ENCODE results near the gene PDXDC1.

The PDXDC1 gene

DNA sequence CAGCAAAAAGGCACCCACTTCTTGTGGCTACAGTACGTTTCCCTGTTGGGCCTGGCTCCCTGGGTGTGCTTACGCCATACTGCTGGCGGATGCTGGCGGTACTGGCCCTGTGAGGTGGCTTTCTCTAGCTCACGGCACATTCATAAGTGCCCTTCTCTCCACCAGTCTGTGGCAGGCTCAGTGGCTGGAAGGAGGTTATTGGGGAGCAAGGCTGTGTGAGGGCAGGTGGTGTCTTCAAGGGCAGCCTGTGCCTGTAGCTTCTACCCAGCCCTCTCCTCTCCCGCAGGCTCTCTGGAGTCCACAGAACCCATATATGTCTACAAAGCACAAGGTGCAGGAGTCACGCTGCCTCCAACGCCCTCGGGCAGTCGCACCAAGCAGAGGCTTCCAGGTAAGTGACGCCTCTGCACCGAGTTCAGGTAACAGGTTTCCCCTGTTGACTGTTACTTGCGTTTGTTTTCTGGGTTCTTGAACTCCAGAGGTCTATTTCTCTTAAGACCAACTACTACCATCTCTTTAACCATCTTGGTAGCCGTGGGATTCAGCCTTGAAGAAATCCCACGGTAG is 60.4 kb downstream of the PDXDC1 start:
- TF ChIP-seq CTCF (IDR thresholded peaks at IDR 0.05; ENCODE audit: control extremely low read depth, extremely low read depth, low read depth, missing control alignments), result no peak
- CTCF ChIA-PET, result no interaction called here
- no peak for DNase-seq (ENCODE audit: extremely low spot score)
- POLR2A ChIA-PET, result no interaction called here

DNA sequence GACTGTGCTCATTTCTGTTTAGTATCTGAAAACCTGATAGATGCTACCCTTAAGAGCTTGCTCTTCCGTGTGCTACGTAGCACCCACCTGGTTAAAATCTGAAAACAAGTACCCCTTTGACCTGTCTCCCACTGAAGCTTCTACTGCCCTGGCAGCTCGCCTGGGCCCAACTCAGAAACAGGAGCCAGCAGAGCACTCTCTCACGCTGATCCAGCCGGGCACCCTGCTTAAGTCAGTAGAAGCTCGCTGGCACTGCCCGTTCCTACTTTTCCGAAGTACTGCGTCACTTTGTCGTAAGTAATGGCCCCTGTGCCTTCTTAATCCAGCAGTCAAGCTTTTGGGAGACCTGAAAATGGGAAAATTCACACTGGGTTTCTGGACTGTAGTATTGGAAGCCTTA is 62.2 kb downstream of the PDXDC1 start:
- ChIA-PET POLR2A (no interaction called here), CTCF (interaction anchor here (1.0 to 1.1 kb wide), 2 partner anchors 14 to 19 kb away, joined by 3 read pairs; partner anchors contain the start of gene NTAN1)
- DNase-seq (ENCODE audit: extremely low spot score), result no peak
- no peak for TF ChIP-seq CTCF (IDR thresholded peaks at IDR 0.05; ENCODE audit: control extremely low read depth, extremely low read depth, low read depth, missing control alignments)

GRCh38 chr16:15037745-15038144 is 62.9 kb downstream of the PDXDC1 start:
- CTCF ChIA-PET, result interaction anchor here (1.0 kb wide), 1 partner anchor 18 kb away, joined by 3 read pairs; the partner anchor contains the start of gene NTAN1
- DNase-seq (ENCODE audit: extremely low spot score), result no peak
- TF ChIP-seq CTCF (IDR thresholded peaks at IDR 0.05; ENCODE audit: control extremely low read depth, extremely low read depth, low read depth, missing control alignments), result no peak
- POLR2A ChIA-PET, result no interaction called here

DNA sequence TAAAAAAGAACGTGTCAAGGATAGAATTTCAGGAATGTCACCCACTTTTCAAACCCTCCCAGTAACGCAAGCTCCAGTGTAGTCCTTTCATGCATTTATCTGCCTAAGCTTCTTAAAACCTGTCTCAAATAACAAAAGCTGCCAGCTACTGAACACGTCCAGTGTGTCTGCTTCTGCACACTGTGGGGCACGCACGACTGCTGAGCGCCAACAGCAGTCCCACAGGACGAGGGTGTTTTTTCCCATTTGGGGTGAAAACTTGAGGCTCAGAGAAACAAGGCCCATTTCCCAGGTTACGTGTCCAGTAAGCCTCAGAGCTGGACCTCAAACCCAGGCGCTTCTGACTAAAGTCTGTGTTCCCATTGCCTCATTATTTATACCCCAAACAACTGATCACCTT is 63.9 kb downstream of the PDXDC1 start:
- no peak for TF ChIP-seq CTCF (IDR thresholded peaks at IDR 0.05; ENCODE audit: control extremely low read depth, extremely low read depth, low read depth, missing control alignments)
- CTCF ChIA-PET, result interaction anchor here (1.2 kb wide), 1 partner anchor 11 kb away, joined by 3 read pairs; no protein-coding TSS in a partner anchor
- no peak for DNase-seq (ENCODE audit: extremely low spot score)
- POLR2A ChIA-PET, result no interaction called here

DNA sequence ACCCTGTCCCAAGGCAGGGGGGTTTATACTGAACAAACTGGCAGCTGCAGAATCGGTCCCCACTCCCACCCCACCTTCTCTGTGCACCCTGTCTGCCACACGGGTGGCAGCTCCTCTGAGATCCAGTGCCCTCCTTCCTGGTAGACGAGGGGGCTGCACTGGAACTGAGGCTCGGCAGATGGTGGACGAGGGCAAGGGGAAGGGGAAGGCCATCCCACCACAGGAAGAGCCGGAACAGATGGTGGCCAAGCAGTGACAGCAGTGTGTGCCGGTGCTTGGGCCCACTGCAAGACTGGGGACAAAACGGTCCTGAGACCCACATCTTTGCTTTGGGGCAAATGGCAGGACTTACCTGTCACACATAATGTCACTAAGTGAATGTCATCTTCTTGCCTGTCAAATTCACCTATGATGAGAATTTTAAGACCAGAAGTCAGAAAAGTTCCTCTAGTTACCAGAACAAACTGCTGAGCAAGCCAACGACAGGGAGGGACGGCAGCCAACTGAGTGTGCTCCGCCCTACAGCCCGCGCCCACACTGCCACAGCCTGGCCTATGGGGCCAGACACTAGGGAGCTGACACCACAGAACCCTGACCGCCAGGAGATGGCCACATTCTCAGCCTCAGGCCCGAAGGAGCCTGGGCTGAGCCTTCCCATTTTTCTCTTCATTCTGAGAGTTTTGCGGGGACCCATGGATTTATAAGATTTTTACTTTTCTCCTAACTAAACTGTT is 66.6 kb downstream of the PDXDC1 start:
- DNase-seq (ENCODE audit: extremely low spot score), result no peak
- no peak for TF ChIP-seq CTCF (IDR thresholded peaks at IDR 0.05; ENCODE audit: control extremely low read depth, extremely low read depth, low read depth, missing control alignments)
- CTCF ChIA-PET, result interaction anchor here (1.3 kb wide), 1 partner anchor 12 kb away, joined by 3 read pairs; no protein-coding TSS in a partner anchor
- POLR2A ChIA-PET, result no interaction called here

- POLR2A ChIA-PET, result no interaction called here
- CTCF ChIA-PET, result interaction anchor here (0.9 to 1.6 kb wide), 3 partner anchors 10 to 12 kb away, joined by 3 to 5 read pairs (median 4); no protein-coding TSS in a partner anchor
These were observed 68.5 kb downstream of the PDXDC1 start for GRCh38 chr16:15043344-15043743.

More at GRCh38 chr16:15043344-15043743, 68.5 kb downstream of the PDXDC1 start:
- no peak for TF ChIP-seq CTCF (IDR thresholded peaks at IDR 0.05; ENCODE audit: control extremely low read depth, extremely low read depth, low read depth, missing control alignments)
- no peak for DNase-seq (ENCODE audit: extremely low spot score)
